ENCODE results near the gene EP400. TPM values are rescaled to one million over a fixed set of nuclear protein-coding genes. Genes with fewer than 3 reads are reported as not detected.
"Not testable (repeated sequence)": the region's sequence is repeated elsewhere in the genome, so short reads cannot be mapped to it uniquely, and the experiment has no call there.

The EP400 gene
- total RNA-seq, 2 donors from 2014 or later, result 51.7 to 52.3 TPM

- H3K36me3 Mint-ChIP-seq (ENCODE audit: insufficient read depth in 2 of 2), result peaks cover 0 to 15% of the 10 kb centered on the region in 2 donors
These were observed 6.4 kb upstream of the EP400 start for GRCh38 chr12:131943389-131943788.

GRCh38 chr12:131943876-131944275 lies 5.9 kb upstream of the EP400 start:
- no peak overlapping the region for H3K4me3 Mint-ChIP-seq
- H3K27me3 Mint-ChIP-seq (ENCODE audit: low read depth), result no peaks in the 10 kb centered on the region
- H3K4me1 Mint-ChIP-seq (ENCODE audit: low read depth), result peaks cover 14% of the 10 kb centered on the region
- H3K36me3 Mint-ChIP-seq (ENCODE audit: insufficient read depth in 2 of 2), result peaks cover 0 to 15% of the 10 kb centered on the region in 2 donors
- ATAC-seq (replicated peaks in 1 of 2) (no peak), DNase-seq (no peak)
- no peak overlapping the region for H3K27ac Mint-ChIP-seq
- H3K9me3 Mint-ChIP-seq, result no peaks in the 10 kb centered on the region

More at GRCh38 chr12:131943389-131943788, 6.4 kb upstream of the EP400 start:
- DNase-seq (no peak), ATAC-seq (replicated peaks in 1 of 2) (no peak)
- Mint-ChIP-seq H3K27ac (no peak overlapping the region), H3K27me3 (ENCODE audit: low read depth) (no peaks in the 10 kb centered on the region), H3K4me3 (no peak overlapping the region), H3K9me3 (no peaks in the 10 kb centered on the region), H3K4me1 (ENCODE audit: low read depth) (peaks cover 10% of the 10 kb centered on the region)

- no peak for DNase-seq
- ATAC-seq (replicated peaks in 1 of 2), result no peak
- Mint-ChIP-seq H3K9me3 (no peaks in the 10 kb centered on the region), H3K27ac (no peak overlapping the region), H3K4me1 (ENCODE audit: low read depth) (peaks cover 19% of the 10 kb centered on the region), H3K36me3 (ENCODE audit: insufficient read depth in 2 of 2) (peaks cover 0 to 15% of the 10 kb centered on the region in 2 donors), H3K27me3 (ENCODE audit: low read depth) (no peaks in the 10 kb centered on the region), H3K4me3 (no peak overlapping the region)
These were observed 5.0 kb upstream of the EP400 start for GRCh38 chr12:131944601-131945251.

GRCh38 chr12:131946757-131947156 lies 3.0 kb upstream of the EP400 start:
- ATAC-seq (replicated peaks in 1 of 2) (no peak), DNase-seq (no peak)
- Mint-ChIP-seq H3K36me3 (ENCODE audit: insufficient read depth in 2 of 2) (peaks cover 0 to 8% of the 10 kb centered on the region in 2 donors), H3K4me3 (no peak overlapping the region), H3K27me3 (ENCODE audit: low read depth) (no peaks in the 10 kb centered on the region), H3K4me1 (ENCODE audit: low read depth) (peaks cover 19% of the 10 kb centered on the region), H3K9me3 (no peaks in the 10 kb centered on the region), H3K27ac (no peak overlapping the region)

GRCh38 chr12:131947482-131948027 lies 2.2 kb upstream of the EP400 start:
- no peak for DNase-seq
- no peak overlapping the region for H3K4me3 Mint-ChIP-seq

GRCh38 chr12:131948166-131948712 lies 1.5 kb upstream of the EP400 start:
- DNase-seq (no peak), ATAC-seq (replicated peaks in 1 of 2) (no peak)
- H3K4me1 Mint-ChIP-seq (ENCODE audit: low read depth), result peaks cover 27% of the 10 kb centered on the region
- no peaks in the 10 kb centered on the region for H3K9me3 Mint-ChIP-seq
- H3K27ac Mint-ChIP-seq, result peak overlapping the region; percentile 91
- H3K36me3 Mint-ChIP-seq (ENCODE audit: insufficient read depth in 2 of 2), result peaks cover 0 to 4% of the 10 kb centered on the region in 2 donors
- H3K4me3 Mint-ChIP-seq, result peak overlapping the region in 1 of 2 donors; percentile 78
- H3K27me3 Mint-ChIP-seq (ENCODE audit: low read depth), result no peaks in the 10 kb centered on the region

More at GRCh38 chr12:131947482-131948027, 2.2 kb upstream of the EP400 start:
- peaks cover 0 to 6% of the 10 kb centered on the region in 2 donors for H3K36me3 Mint-ChIP-seq (ENCODE audit: insufficient read depth in 2 of 2)
- no peaks in the 10 kb centered on the region for H3K27me3 Mint-ChIP-seq (ENCODE audit: low read depth)
- no peak overlapping the region for H3K27ac Mint-ChIP-seq
- ATAC-seq (replicated peaks in 1 of 2), result no peak
- no peaks in the 10 kb centered on the region for H3K9me3 Mint-ChIP-seq
- H3K4me1 Mint-ChIP-seq (ENCODE audit: low read depth), result peaks cover 21% of the 10 kb centered on the region

- not testable (repeated sequence) for ATAC-seq (replicated peaks in 1 of 2); H3K9me3 Mint-ChIP-seq; H3K36me3 Mint-ChIP-seq (ENCODE audit: insufficient read depth in 2 of 2)
These were observed 870 bp upstream of the EP400 start for GRCh38 chr12:131948713-131949430.

GRCh38 chr12:131950182-131950913 lies 606 bp downstream of the EP400 start:
- no peaks in the 10 kb centered on the region for H3K36me3 Mint-ChIP-seq (ENCODE audit: insufficient read depth in 2 of 2)
- peak overlapping the region; percentile 92 to 94 for H3K4me3 Mint-ChIP-seq
- DNase-seq (peak; percentile 52 to 55), ATAC-seq (replicated peaks in 1 of 2) (peak; percentile 20 to 32)
- H3K9me3 Mint-ChIP-seq, result no peaks in the 10 kb centered on the region
- H3K27ac Mint-ChIP-seq, result peak overlapping the region; percentile 94
- peaks cover 43% of the 10 kb centered on the region for H3K4me1 Mint-ChIP-seq (ENCODE audit: low read depth)
- H3K27me3 Mint-ChIP-seq (ENCODE audit: low read depth), result no peaks in the 10 kb centered on the region

More at GRCh38 chr12:131948713-131949430, 870 bp upstream of the EP400 start:
- DNase-seq; H3K27me3 Mint-ChIP-seq (ENCODE audit: low read depth): not testable (repeated sequence)
- Mint-ChIP-seq H3K27ac (peak overlapping the region; percentile 91), H3K4me3 (peak overlapping the region; percentile 77 to 78), H3K4me1 (ENCODE audit: low read depth) (peaks cover 33% of the 10 kb centered on the region)

GRCh38 chr12:131953810-131954209 lies 4.1 kb downstream of the EP400 start:
- H3K27ac Mint-ChIP-seq; H3K4me3 Mint-ChIP-seq; H3K36me3 Mint-ChIP-seq (ENCODE audit: insufficient read depth in 2 of 2); ATAC-seq (replicated peaks in 1 of 2); H3K9me3 Mint-ChIP-seq; DNase-seq; H3K27me3 Mint-ChIP-seq (ENCODE audit: low read depth): not testable (repeated sequence)
- peaks cover 59% of the 10 kb centered on the region for H3K4me1 Mint-ChIP-seq (ENCODE audit: low read depth)

GRCh38 chr12:131954460-131954859 lies 4.7 kb downstream of the EP400 start:
- not testable (repeated sequence) for H3K27ac Mint-ChIP-seq

GRCh38 chr12:131959116-131959515 lies 9.4 kb downstream of the EP400 start:
- peaks cover 71% of the 10 kb centered on the region for H3K4me1 Mint-ChIP-seq (ENCODE audit: low read depth)
- H3K36me3 Mint-ChIP-seq (ENCODE audit: insufficient read depth in 2 of 2), result peaks cover 0 to 4% of the 10 kb centered on the region in 2 donors
- DNase-seq, result no peak
- no peaks in the 10 kb centered on the region for H3K9me3 Mint-ChIP-seq
- no peak for ATAC-seq (replicated peaks in 1 of 2)
- peak overlapping the region; percentile 38 for H3K27ac Mint-ChIP-seq
- no peak overlapping the region for H3K4me3 Mint-ChIP-seq
- no peaks in the 10 kb centered on the region for H3K27me3 Mint-ChIP-seq (ENCODE audit: low read depth)

More at GRCh38 chr12:131954460-131954859, 4.7 kb downstream of the EP400 start:
- H3K36me3 Mint-ChIP-seq (ENCODE audit: insufficient read depth in 2 of 2); DNase-seq; H3K4me3 Mint-ChIP-seq; H3K9me3 Mint-ChIP-seq; H3K27me3 Mint-ChIP-seq (ENCODE audit: low read depth); ATAC-seq (replicated peaks in 1 of 2): not testable (repeated sequence)
- H3K4me1 Mint-ChIP-seq (ENCODE audit: low read depth), result peaks cover 63% of the 10 kb centered on the region

GRCh38 chr12:131959641-131960589 lies 10.2 kb downstream of the EP400 start:
- peak overlapping the region; percentile 38 for H3K27ac Mint-ChIP-seq

More at GRCh38 chr12:131959641-131960589, 10.2 kb downstream of the EP400 start:
- no peaks in the 10 kb centered on the region for H3K9me3 Mint-ChIP-seq
- H3K36me3 Mint-ChIP-seq (ENCODE audit: insufficient read depth in 2 of 2), result peaks cover 0 to 4% of the 10 kb centered on the region in 2 donors
- H3K4me3 Mint-ChIP-seq, result no peak overlapping the region
- H3K4me1 Mint-ChIP-seq (ENCODE audit: low read depth), result peaks cover 68% of the 10 kb centered on the region
- DNase-seq (no peak), ATAC-seq (replicated peaks in 1 of 2) (no peak)
- no peaks in the 10 kb centered on the region for H3K27me3 Mint-ChIP-seq (ENCODE audit: low read depth)
